AG09309 (cell line): ENCODE data around the gene CYFIP1.

Source experiments
- DNase-seq: peaks from one replicate; pipeline ENCODE4 v3.0.0-alpha.2; 2010; ENCODE audit warnings: low read depth
- H3K4me3 ChIP-seq: 2 replicates; pipeline ENCODE4 v1.5.1; 2011; ENCODE audit warnings: mild to moderate bottlenecking, low read depth, low read length, moderate library complexity; ENCODE audit not compliant: control insufficient read depth
- CTCF ChIP-seq: IDR thresholded peaks from 2 replicates; pipeline ENCODE4 v1.5.1; 2011; ENCODE audit warnings: mild to moderate bottlenecking, low read depth, low read length, inconsistent platforms; ENCODE audit not compliant: insufficient read depth, control insufficient read depth; ENCODE audit errors: missing control alignments

The CYFIP1 gene

DNA sequence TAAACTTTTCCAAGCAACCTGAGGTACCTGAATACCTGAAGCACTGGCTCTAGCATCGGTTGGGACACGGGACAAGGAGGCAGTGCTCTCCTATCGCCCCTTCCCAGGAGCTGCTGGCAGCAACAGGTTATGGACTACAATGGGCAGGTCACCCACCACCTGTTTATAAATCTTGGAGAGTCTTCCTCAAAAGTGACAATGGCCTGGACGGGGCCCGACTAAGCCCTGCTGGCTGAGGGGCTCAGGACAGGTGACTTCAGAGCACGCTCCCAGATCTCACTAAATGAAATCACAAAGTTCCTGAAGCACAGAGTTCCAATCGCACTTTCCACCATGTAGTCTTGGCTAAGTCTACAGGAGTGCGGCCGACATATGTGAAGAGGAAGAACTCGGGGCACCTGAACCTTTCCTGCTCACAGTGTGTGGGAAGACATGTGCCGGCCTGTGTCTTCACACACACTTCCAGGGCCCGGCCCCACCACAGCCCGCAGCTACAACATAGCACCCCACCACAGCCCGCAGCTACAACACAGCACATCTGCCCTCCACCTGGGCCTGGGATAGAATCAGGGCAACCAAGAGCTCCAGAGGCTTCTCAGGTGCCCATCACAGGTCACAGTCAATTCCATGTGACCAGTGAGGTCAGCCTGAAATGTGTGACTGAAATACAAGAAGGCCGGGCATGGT lies 12.9 kb downstream of the CYFIP1 start:
- H3K4me3 ChIP-seq: no peak overlapping the region
- DNase-seq: no peak
- TF ChIP-seq CTCF: no peak

DNA sequence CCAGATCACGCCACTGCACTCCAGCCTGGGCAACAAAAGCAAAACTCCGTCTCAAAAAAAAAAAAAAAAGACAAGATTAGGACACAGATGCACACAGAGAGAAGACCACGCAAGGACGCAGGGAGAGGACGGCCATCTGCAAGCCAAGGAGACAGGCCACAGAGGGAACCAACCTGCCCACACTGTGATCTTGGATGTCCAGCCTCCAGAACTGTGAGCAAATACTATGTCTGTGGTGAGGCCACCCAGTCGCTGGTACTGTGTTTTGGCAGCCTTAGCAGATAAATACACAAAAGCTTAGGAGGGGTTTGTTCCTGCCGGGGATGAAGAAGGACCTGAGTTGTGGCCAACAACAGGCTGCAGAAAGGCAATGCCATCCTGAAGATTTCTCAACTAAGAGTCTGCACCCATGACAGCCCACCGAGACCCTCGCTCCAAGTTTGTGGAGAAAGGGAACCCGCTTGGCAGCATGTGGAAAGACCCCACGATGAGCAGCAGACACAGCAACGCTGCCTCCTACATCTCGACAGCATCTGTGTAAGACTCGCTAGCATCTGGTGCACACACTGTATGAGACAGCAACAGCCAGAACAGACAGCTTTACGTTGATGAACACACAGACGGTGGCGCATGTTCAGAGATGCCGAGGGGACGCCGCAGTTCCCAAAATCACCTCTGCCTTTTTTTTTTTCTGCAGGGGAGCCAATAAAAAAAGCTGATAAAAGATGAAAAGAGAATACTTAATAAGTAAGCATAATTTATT lies 13.7 kb downstream of the CYFIP1 start:
- DNase-seq: no peak
- TF ChIP-seq CTCF: no peak
- no peak overlapping the region for H3K4me3 ChIP-seq

DNA sequence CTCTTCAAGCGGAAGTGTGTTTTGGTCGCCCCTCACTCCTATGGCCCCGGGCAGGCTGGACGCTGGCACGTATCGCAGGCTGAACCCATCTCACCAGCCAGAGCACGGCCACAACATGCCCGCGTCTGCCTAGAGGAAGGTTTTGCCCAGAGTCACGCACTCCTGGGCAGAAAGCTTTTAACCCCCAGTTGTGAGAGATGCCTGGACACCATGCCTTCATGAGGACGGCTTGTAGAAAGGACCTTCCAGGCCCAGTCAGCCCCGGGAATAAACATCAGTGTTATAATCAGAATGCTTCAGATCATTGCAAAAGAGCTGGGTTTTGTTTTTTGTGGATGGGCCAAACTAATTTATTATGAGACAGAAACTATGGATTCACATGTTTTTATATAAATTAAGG lies 16.5 kb downstream of the CYFIP1 start:
- DNase-seq: no peak
- no peak for TF ChIP-seq CTCF
- H3K4me3 ChIP-seq: no peak overlapping the region

GRCh38 chr15:22962611-22963010 lies 17.6 kb downstream of the CYFIP1 start:
- TF ChIP-seq CTCF: no peak
- no peak overlapping the region for H3K4me3 ChIP-seq
- no peak for DNase-seq

DNA sequence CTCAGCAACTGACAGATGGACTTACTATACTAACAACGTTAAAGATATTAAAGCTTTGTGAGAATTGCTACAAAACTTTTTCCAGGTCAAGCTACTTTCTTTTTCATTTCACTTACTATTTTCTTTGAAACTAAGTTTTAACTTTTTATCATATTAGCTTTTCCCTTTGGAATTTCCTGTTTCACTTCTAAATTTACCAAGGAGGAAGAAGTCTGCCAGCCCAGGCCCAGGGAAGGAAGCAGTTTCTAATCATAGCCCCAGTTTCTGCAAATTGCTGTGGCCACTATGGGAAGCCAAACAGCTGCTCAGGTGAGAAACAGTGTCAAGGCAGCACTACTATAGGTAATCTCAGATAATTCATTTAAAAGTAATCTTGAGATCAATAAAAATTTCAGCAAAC lies 18.4 kb downstream of the CYFIP1 start:
- no peak for DNase-seq
- TF ChIP-seq CTCF: no peak
- H3K4me3 ChIP-seq: no peak overlapping the region

GRCh38 chr15:22960556-22960955 lies 19.6 kb downstream of the CYFIP1 start:
- TF ChIP-seq CTCF: no peak
- no peak for DNase-seq
- H3K4me3 ChIP-seq: no peak overlapping the region
